ENCODE measurements around the gene ZFYVE9.

DNA sequence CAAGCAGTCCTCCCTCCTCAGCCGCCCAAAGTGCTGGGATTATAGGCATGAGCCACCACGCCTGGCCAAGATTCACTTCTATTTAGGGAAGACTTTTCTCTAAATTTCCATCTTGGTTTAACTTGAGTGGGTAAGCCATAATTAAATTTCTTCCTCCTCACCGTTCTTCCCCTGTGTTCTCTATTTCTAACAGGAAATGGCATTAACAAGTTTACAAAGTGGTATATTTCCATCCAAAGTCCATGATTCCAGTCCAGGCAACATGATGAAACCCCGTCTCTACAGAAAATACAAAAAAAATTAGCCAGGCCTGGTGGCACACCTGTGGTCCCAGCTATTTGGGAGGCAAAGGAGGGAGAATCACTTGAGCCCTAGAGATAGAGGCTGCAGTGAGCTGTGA lies 92.1 kb downstream of the ZFYVE9 start:
- TF ChIP-seq, protein P1, sequence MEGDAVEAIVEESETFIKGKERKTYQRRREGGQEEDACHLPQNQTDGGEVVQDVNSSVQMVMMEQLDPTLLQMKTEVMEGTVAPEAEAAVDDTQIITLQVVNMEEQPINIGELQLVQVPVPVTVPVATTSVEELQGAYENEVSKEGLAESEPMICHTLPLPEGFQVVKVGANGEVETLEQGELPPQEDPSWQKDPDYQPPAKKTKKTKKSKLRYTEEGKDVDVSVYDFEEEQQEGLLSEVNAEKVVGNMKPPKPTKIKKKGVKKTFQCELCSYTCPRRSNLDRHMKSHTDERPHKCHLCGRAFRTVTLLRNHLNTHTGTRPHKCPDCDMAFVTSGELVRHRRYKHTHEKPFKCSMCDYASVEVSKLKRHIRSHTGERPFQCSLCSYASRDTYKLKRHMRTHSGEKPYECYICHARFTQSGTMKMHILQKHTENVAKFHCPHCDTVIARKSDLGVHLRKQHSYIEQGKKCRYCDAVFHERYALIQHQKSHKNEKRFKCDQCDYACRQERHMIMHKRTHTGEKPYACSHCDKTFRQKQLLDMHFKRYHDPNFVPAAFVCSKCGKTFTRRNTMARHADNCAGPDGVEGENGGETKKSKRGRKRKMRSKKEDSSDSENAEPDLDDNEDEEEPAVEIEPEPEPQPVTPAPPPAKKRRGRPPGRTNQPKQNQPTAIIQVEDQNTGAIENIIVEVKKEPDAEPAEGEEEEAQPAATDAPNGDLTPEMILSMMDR (IDR thresholded peaks at IDR 0.05), result no peak
- TF ChIP-seq POLR2AphosphoS5 (IDR thresholded peaks at IDR 0.05; ENCODE audit: low read depth, low read length), result no peak
- no peak for TF ChIP-seq SIN3A (IDR thresholded peaks at IDR 0.05; ENCODE audit: borderline replicate concordance, insufficient read depth, low read depth, low read length)
- TF ChIP-seq, protein P2, sequence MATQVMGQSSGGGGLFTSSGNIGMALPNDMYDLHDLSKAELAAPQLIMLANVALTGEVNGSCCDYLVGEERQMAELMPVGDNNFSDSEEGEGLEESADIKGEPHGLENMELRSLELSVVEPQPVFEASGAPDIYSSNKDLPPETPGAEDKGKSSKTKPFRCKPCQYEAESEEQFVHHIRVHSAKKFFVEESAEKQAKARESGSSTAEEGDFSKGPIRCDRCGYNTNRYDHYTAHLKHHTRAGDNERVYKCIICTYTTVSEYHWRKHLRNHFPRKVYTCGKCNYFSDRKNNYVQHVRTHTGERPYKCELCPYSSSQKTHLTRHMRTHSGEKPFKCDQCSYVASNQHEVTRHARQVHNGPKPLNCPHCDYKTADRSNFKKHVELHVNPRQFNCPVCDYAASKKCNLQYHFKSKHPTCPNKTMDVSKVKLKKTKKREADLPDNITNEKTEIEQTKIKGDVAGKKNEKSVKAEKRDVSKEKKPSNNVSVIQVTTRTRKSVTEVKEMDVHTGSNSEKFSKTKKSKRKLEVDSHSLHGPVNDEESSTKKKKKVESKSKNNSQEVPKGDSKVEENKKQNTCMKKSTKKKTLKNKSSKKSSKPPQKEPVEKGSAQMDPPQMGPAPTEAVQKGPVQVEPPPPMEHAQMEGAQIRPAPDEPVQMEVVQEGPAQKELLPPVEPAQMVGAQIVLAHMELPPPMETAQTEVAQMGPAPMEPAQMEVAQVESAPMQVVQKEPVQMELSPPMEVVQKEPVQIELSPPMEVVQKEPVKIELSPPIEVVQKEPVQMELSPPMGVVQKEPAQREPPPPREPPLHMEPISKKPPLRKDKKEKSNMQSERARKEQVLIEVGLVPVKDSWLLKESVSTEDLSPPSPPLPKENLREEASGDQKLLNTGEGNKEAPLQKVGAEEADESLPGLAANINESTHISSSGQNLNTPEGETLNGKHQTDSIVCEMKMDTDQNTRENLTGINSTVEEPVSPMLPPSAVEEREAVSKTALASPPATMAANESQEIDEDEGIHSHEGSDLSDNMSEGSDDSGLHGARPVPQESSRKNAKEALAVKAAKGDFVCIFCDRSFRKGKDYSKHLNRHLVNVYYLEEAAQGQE (IDR thresholded peaks at IDR 0.05; ENCODE audit: insufficient read depth in 1 of 2, low read depth in 2 of 2, low read length in 1 of 2), result no peak
- no peak for TF ChIP-seq TCF7L2 (IDR thresholded peaks at IDR 0.05; ENCODE audit: low read depth, low read length)
